ENCODE data around the gene ERGIC2. TPM values are rescaled to one million over a fixed set of nuclear protein-coding genes. Genes with fewer than 3 reads are reported as not detected.

ERGIC2 gene
- total RNA-seq, 1 experiment from 2014 or later = 111 TPM

GRCh38 chr12:29415111-29415510, 34.1 kb upstream of the ERGIC2 start:
- Mint-ChIP-seq H3K4me3 (ENCODE audit: unreplicated experiment) (no peak overlapping the region), H3K4me1 (ENCODE audit: low read depth, unreplicated experiment) (no peaks in the 10 kb centered on the region), H3K36me3 (ENCODE audit: insufficient read depth, unreplicated experiment) (no peaks in the 10 kb centered on the region), H3K27me3 (ENCODE audit: insufficient read depth, unreplicated experiment) (peaks cover 10% of the 10 kb centered on the region), H3K9me3 (ENCODE audit: unreplicated experiment) (no peaks in the 10 kb centered on the region), H3K27ac (ENCODE audit: unreplicated experiment) (no peak overlapping the region)
- Histone ChIP-seq H3K27me3 (replicated peaks; ENCODE audit: control insufficient read depth, insufficient read depth, low read length) (no peaks in the 10 kb centered on the region), H3K36me3 (ENCODE audit: control insufficient read depth, insufficient read depth, low read length) (no peaks in the 10 kb centered on the region), H3K9me3 (no peaks in the 10 kb centered on the region), H3K4me3 (ENCODE audit: low read depth, low read length) (no peak overlapping the region), H3K4me1 (no peaks in the 10 kb centered on the region)
- TF ChIP-seq CTCF (IDR thresholded peaks at IDR 0.05; ENCODE audit: insufficient read depth in 1 of 2, low read depth in 1 of 2, low read length in 1 of 2, severe bottlenecking in 1 of 2, unreplicated experiment in 1 of 2) = no peak
- ChIA-PET CTCF (no interaction called here), POLR2A (no interaction called here)
- no TSS peak for BruUV-seq (replicated peaks)
- intact Hi-C loops (cut with micrococcal nuclease; ENCODE audit: unreplicated experiment) = no loop called here
- no peak for DNase-seq

GRCh38 chr12:29414368-29414767, 33.4 kb upstream of the ERGIC2 start:
- Histone ChIP-seq H3K4me1 (no peaks in the 10 kb centered on the region), H3K4me3 (ENCODE audit: low read depth, low read length) (no peak overlapping the region), H3K36me3 (ENCODE audit: control insufficient read depth, insufficient read depth, low read length) (no peaks in the 10 kb centered on the region), H3K27me3 (replicated peaks; ENCODE audit: control insufficient read depth, insufficient read depth, low read length) (no peaks in the 10 kb centered on the region), H3K9me3 (no peaks in the 10 kb centered on the region)
- DNase-seq = no peak
- Mint-ChIP-seq H3K4me3 (ENCODE audit: unreplicated experiment) (no peak overlapping the region), H3K4me1 (ENCODE audit: low read depth, unreplicated experiment) (no peaks in the 10 kb centered on the region), H3K36me3 (ENCODE audit: insufficient read depth, unreplicated experiment) (no peaks in the 10 kb centered on the region), H3K27ac (ENCODE audit: unreplicated experiment) (no peak overlapping the region), H3K27me3 (ENCODE audit: insufficient read depth, unreplicated experiment) (peaks cover 11% of the 10 kb centered on the region), H3K9me3 (ENCODE audit: unreplicated experiment) (no peaks in the 10 kb centered on the region)
- intact Hi-C loops (cut with micrococcal nuclease; ENCODE audit: unreplicated experiment) = no loop called here
- POLR2A ChIA-PET = no interaction called here
- no peak for TF ChIP-seq CTCF (IDR thresholded peaks at IDR 0.05; ENCODE audit: insufficient read depth in 1 of 2, low read depth in 1 of 2, low read length in 1 of 2, severe bottlenecking in 1 of 2, unreplicated experiment in 1 of 2)
- CTCF ChIA-PET = no interaction called here
- BruUV-seq (replicated peaks) = no TSS peak

DNA sequence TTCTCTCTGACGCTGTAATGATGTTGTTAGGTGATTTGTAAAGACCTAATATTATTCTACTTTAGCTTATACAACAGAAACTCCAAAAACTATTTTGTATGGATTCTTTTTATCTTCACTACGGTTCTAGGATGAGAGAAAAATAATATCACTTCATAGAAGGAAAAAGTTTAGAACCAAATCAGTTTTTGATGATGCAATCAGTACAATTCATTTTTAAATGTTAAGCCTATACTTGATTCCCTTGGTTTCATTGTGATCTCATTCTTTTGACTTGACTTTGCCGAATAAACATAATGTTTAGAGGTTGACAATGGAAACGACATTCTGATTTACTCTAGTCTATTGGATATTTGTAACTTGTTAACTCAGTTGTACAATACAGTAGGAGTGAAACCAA, 24.6 kb upstream of the ERGIC2 start:
- no peaks in the 10 kb centered on the region for H3K4me1 Mint-ChIP-seq (ENCODE audit: low read depth, unreplicated experiment)
- Histone ChIP-seq H3K27me3 (replicated peaks; ENCODE audit: control insufficient read depth, insufficient read depth, low read length) (no peaks in the 10 kb centered on the region), H3K36me3 (ENCODE audit: control insufficient read depth, insufficient read depth, low read length) (no peaks in the 10 kb centered on the region), H3K4me1 (no peaks in the 10 kb centered on the region), H3K9me3 (no peaks in the 10 kb centered on the region), H3K4me3 (ENCODE audit: low read depth, low read length) (no peak overlapping the region)
- no peak for DNase-seq
- peaks cover 8% of the 10 kb centered on the region for H3K27me3 Mint-ChIP-seq (ENCODE audit: insufficient read depth, unreplicated experiment)
- no peak overlapping the region for H3K27ac Mint-ChIP-seq (ENCODE audit: unreplicated experiment)
- no peaks in the 10 kb centered on the region for H3K9me3 Mint-ChIP-seq (ENCODE audit: unreplicated experiment)
- no peaks in the 10 kb centered on the region for H3K36me3 Mint-ChIP-seq (ENCODE audit: insufficient read depth, unreplicated experiment)
- TF ChIP-seq CTCF (IDR thresholded peaks at IDR 0.05; ENCODE audit: insufficient read depth in 1 of 2, low read depth in 1 of 2, low read length in 1 of 2, severe bottlenecking in 1 of 2, unreplicated experiment in 1 of 2) = no peak
- H3K4me3 Mint-ChIP-seq (ENCODE audit: unreplicated experiment) = no peak overlapping the region
- POLR2A ChIA-PET = no interaction called here
- CTCF ChIA-PET = no interaction called here
- intact Hi-C loops (cut with micrococcal nuclease; ENCODE audit: unreplicated experiment) = no loop called here
- BruUV-seq (replicated peaks) = no TSS peak

Data from Caco-2 (cell line).